KMS-11 (cell line): ENCODE measurements around the gene WFDC1.

Experiments
- H2AFZ ChIP-seq: fragments of 200-600 bp; sonication (generic); 2 replicates; pipeline ENCODE4 v1.6.1; 2016; ENCODE audit warnings: antibody characterized with exemption, mixed run types, low read depth
- H3K27ac ChIP-seq: fragments of 200-600 bp; sonication (generic); 2 replicates; pipeline ENCODE4 v1.6.1; 2016; ENCODE audit warnings: mild to moderate bottlenecking, mixed run types
- H3K27me3 ChIP-seq: fragments of 200-600 bp; sonication (generic); 2 replicates; pipeline ENCODE4 v1.6.1; 2017; ENCODE audit warnings: mild to moderate bottlenecking, low read depth, mixed run types, moderate library complexity; ENCODE audit not compliant: insufficient read depth
- H3K36me3 ChIP-seq: fragments of 200-600 bp; sonication (generic); 2 replicates; pipeline ENCODE4 v1.6.1; 2017; ENCODE audit warnings: mild to moderate bottlenecking, mixed run types; ENCODE audit not compliant: insufficient read depth
- H3K4me1 ChIP-seq: fragments of 200-600 bp; sonication (generic); 2 replicates; pipeline ENCODE4 v1.6.1; 2016; ENCODE audit warnings: mild to moderate bottlenecking, low read depth, mixed run types; ENCODE audit not compliant: poor library complexity, severe bottlenecking
- H3K4me2 ChIP-seq: fragments of 200-600 bp; sonication (generic); 2 replicates; pipeline ENCODE4 v1.7.0; 2016; ENCODE audit warnings: mild to moderate bottlenecking, mixed run types
- H3K4me3 ChIP-seq: fragments of 200-600 bp; sonication (generic); IDR thresholded peaks from 2 replicates; pipeline ENCODE4 v1.6.1; 2017; ENCODE audit warnings: low read depth, low read length, mixed read lengths; ENCODE audit not compliant: insufficient read depth
- H3K79me2 ChIP-seq: fragments of 200-600 bp; sonication (generic); 2 replicates; pipeline ENCODE4 v1.6.1; 2016; ENCODE audit warnings: low read depth, mixed run types; ENCODE audit not compliant: insufficient read depth
- H3K9ac ChIP-seq: fragments of 200-600 bp; sonication (generic); 2 replicates; pipeline ENCODE4 v1.6.1; 2016; ENCODE audit warnings: mild to moderate bottlenecking, mixed run types
- H4K20me1 ChIP-seq: fragments of 200-600 bp; sonication (generic); 2 replicates; pipeline ENCODE4 v1.6.1; 2016; ENCODE audit warnings: mild to moderate bottlenecking, mixed run types; ENCODE audit not compliant: insufficient read depth
- CTCF ChIP-seq: fragments of 200-600 bp; sonication (generic); conservative IDR thresholded peaks from 2 replicates; pipeline ENCODE4 v1.6.1; 2017; ENCODE audit warnings: low read depth, mild to moderate bottlenecking, antibody characterized with exemption, low read length, moderate library complexity, mixed read lengths

WFDC1 gene, protein sequence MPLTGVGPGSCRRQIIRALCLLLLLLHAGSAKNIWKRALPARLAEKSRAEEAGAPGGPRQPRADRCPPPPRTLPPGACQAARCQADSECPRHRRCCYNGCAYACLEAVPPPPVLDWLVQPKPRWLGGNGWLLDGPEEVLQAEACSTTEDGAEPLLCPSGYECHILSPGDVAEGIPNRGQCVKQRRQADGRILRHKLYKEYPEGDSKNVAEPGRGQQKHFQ

GRCh38 chr16:84294531-84295142 lies at the start of gene WFDC1:
WFDC1 (plus strand) TSS chr16:84294878; CDS start chr16:84294972, 94 bp downstream.
- Histone ChIP-seq H3K4me1 (no peaks in the 10 kb centered on the region), H4K20me1 (no peaks in the 10 kb centered on the region), H2AFZ (no peak within 1 kb of the TSS), H3K27me3 (peaks cover 87% of the 10 kb centered on the region), H3K9ac (no peak within 1 kb of the TSS), H3K4me3 (no peak within 1 kb of the TSS), H3K4me2 (no peak within 1 kb of the TSS), H3K79me2 (no peaks in the 10 kb centered on the region), H3K27ac (no peak within 1 kb of the TSS), H3K36me3 (no peaks in the 10 kb centered on the region)
- no peak for TF ChIP-seq CTCF

DNA sequence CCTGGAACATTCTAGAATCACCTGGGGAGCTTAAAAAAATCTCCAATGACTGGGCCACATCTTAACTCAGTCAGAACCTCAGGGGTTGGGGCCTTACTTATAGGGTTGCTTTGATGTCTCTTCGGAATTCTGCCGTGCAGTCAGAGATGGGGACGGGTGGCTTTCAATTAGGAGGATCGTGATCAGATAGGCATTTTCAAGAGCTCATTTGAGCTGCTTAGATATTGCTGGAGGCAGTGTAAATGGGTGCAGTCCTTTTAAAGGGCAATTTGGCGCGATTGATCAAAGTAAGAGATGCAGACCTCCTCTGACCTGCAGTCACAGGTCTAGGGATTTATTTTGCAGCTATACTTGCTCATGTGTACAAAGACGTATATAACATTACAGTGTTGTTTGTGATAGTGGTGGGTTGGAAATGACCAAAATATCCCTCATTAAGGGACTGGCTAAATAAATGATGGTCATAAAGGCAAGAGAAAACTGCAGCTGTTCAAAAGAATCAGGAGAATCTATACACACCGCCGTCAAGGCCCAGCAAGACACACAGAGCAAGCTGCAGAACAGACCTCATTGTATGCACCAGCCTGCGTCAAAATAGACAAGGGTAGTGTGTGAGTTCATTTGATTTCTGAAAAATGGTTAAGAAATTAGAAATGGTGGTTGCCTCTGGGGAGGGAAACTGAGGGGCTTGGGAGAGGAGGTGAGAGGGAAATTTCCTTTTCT lies 48.6 kb upstream of the WFDC1 start:
- H3K36me3 ChIP-seq, result no peaks in the 10 kb centered on the region
- H3K27ac ChIP-seq, result no peak overlapping the region
- H2AFZ ChIP-seq, result no peak overlapping the region
- no peaks in the 10 kb centered on the region for H3K79me2 ChIP-seq
- H3K9ac ChIP-seq, result no peak overlapping the region
- no peaks in the 10 kb centered on the region for H3K4me1 ChIP-seq
- no peaks in the 10 kb centered on the region for H4K20me1 ChIP-seq
- no peak overlapping the region for H3K4me2 ChIP-seq
- H3K27me3 ChIP-seq, result peaks cover 39% of the 10 kb centered on the region; the same call in 1 of the 2 replicates
- no peak for TF ChIP-seq CTCF
- no peak overlapping the region for H3K4me3 ChIP-seq

DNA sequence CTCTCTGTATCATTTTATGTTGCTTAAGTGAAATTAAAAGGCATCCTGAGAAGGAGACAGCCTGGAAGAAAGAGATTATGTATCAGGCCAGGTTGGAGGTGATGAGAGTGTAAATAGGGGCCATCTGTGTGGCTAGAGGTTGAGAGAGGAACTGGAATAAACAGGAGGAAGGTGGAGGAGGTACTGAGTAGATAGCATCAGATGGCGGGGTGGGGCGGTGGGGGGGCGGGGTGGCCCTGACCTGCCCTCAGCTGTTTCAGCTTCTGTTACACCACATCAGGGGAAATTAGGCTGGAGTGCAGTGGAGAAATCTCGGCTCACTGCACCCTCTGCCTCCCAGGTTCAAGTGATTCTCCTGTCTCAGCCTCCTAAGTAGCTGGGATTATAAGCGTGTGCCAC lies 48.0 kb upstream of the WFDC1 start:
- no peaks in the 10 kb centered on the region for H4K20me1 ChIP-seq
- no peak overlapping the region for H3K4me3 ChIP-seq
- H3K36me3 ChIP-seq, result no peaks in the 10 kb centered on the region
- no peak for TF ChIP-seq CTCF
- H3K79me2 ChIP-seq, result no peaks in the 10 kb centered on the region
- no peak overlapping the region for H3K9ac ChIP-seq
- H3K4me2 ChIP-seq, result no peak overlapping the region
- H3K27ac ChIP-seq, result no peak overlapping the region
- no peak overlapping the region for H2AFZ ChIP-seq
- peaks cover 38% of the 10 kb centered on the region; the same call in 1 of the 2 replicates for H3K27me3 ChIP-seq
- H3K4me1 ChIP-seq, result no peaks in the 10 kb centered on the region

GRCh38 chr16:84247331-84247730 lies 47.3 kb upstream of the WFDC1 start:
- Histone ChIP-seq H3K4me2 (no peak overlapping the region), H2AFZ (no peak overlapping the region), H3K4me3 (no peak overlapping the region), H3K79me2 (no peaks in the 10 kb centered on the region), H3K4me1 (no peaks in the 10 kb centered on the region), H3K9ac (no peak overlapping the region), H4K20me1 (no peaks in the 10 kb centered on the region), H3K27me3 (peaks cover 34% of the 10 kb centered on the region; the same call in 1 of the 2 replicates), H3K27ac (no peak overlapping the region), H3K36me3 (no peaks in the 10 kb centered on the region)
- no peak for TF ChIP-seq CTCF
